ENCODE measurements around the gene PCDHGB4. TPM values are rescaled to one million over a fixed set of nuclear protein-coding genes. Genes with fewer than 3 reads are reported as not detected.

The PCDHGB4 gene
- total and polyA plus RNA-seq, 2 experiments from 2014 or later, result 5.0 to 6.8 TPM

GRCh38 chr5:141434006-141434405 is 46.5 kb downstream of the PCDHGB4 start:
- Histone ChIP-seq H3K9me2 (ENCODE audit: insufficient read depth) (no peaks in the 10 kb centered on the region), H3K9me3 (ENCODE audit: low read depth) (no peaks in the 10 kb centered on the region), H3K4me3 (0 out of 2 replicates have a peak overlapping the region, but pooled peaks have one; percentile 23), H3K36me3 (ENCODE audit: low read depth) (no peaks in the 10 kb centered on the region), H3K4me2 (ENCODE audit: unreplicated experiment) (peak overlapping the region; percentile 59), H3K79me2 (ENCODE audit: insufficient read depth) (peaks cover 52% of the 10 kb centered on the region), H3K9ac (no peak overlapping the region), H2AFZ (no peak overlapping the region), H3K27ac (peak overlapping the region; percentile 8; the same call in 1 of the 2 replicates), H3K27me3 (replicated peaks; ENCODE audit: insufficient read depth) (no peaks in the 10 kb centered on the region), H4K20me1 (ENCODE audit: insufficient read depth) (no peaks in the 10 kb centered on the region), H3K4me1 (ENCODE audit: insufficient read depth) (peaks cover 29% of the 10 kb centered on the region), H3F3A (ENCODE audit: insufficient read depth) (peaks cover 20% of the 10 kb centered on the region)
- TF ChIP-seq EZH2phosphoT487 (IDR thresholded peaks at IDR 0.05; ENCODE audit: insufficient read depth, low read depth) (no peak), EZH2 (IDR thresholded peaks at IDR 0.05; ENCODE audit: insufficient read depth, poor library complexity, severe bottlenecking) (no peak)
- DNase-seq, result peak; percentile 71
- WGBS, 2 experiments (ENCODE audit: low coverage in 1 of 2, low lambda C conversion rate in 2 of 2, missing lambda C conversion rate in 2 of 2), result 52 to 54% methylated on average over 2 of the region's 2 CpGs
- in situ Hi-C loops (cut with MboI), result no loop called here

GRCh38 chr5:141437221-141437620 is 49.7 kb downstream of the PCDHGB4 start:
- in situ Hi-C loops (cut with MboI), result no loop called here
- H3K9me3 ChIP-seq (ENCODE audit: low read depth), result no peaks in the 10 kb centered on the region
- H3K9me2 ChIP-seq (ENCODE audit: insufficient read depth), result no peaks in the 10 kb centered on the region
- peak overlapping the region; percentile 46 for H3K4me2 ChIP-seq (ENCODE audit: unreplicated experiment)
- H3K79me2 ChIP-seq (ENCODE audit: insufficient read depth), result peaks cover 67% of the 10 kb centered on the region
- TF ChIP-seq EZH2phosphoT487 (IDR thresholded peaks at IDR 0.05; ENCODE audit: insufficient read depth, low read depth) (no peak), EZH2 (IDR thresholded peaks at IDR 0.05; ENCODE audit: insufficient read depth, poor library complexity, severe bottlenecking) (no peak)
- peaks cover 20% of the 10 kb centered on the region for H3F3A ChIP-seq (ENCODE audit: insufficient read depth)
- H3K4me1 ChIP-seq (ENCODE audit: insufficient read depth), result peaks cover 36% of the 10 kb centered on the region
- peak overlapping the region; percentile 39 for H3K27ac ChIP-seq
- no peaks in the 10 kb centered on the region for H4K20me1 ChIP-seq (ENCODE audit: insufficient read depth)
- 26 to 31% methylated on average over 2 of the region's 2 CpGs for WGBS, 2 experiments (ENCODE audit: low coverage in 1 of 2, low lambda C conversion rate in 2 of 2, missing lambda C conversion rate in 2 of 2)
- peak overlapping the region; percentile 19 for H3K4me3 ChIP-seq
- H3K9ac ChIP-seq, result no peak overlapping the region
- DNase-seq, result peak; percentile 69
- no peaks in the 10 kb centered on the region for H3K27me3 ChIP-seq (replicated peaks; ENCODE audit: insufficient read depth)
- H2AFZ ChIP-seq, result no peak overlapping the region
- no peaks in the 10 kb centered on the region for H3K36me3 ChIP-seq (ENCODE audit: low read depth)

GRCh38 chr5:141439411-141440141 is 52.1 kb downstream of the PCDHGB4 start:
- H3K27me3 ChIP-seq (replicated peaks; ENCODE audit: insufficient read depth), result no peaks in the 10 kb centered on the region
- H3F3A ChIP-seq (ENCODE audit: insufficient read depth), result peaks cover 12% of the 10 kb centered on the region; the same call in 1 of the 2 replicates
- TF ChIP-seq EZH2phosphoT487 (IDR thresholded peaks at IDR 0.05; ENCODE audit: insufficient read depth, low read depth) (no peak), EZH2 (IDR thresholded peaks at IDR 0.05; ENCODE audit: insufficient read depth, poor library complexity, severe bottlenecking) (no peak)
- no peak overlapping the region for H2AFZ ChIP-seq
- no peaks in the 10 kb centered on the region for H3K9me3 ChIP-seq (ENCODE audit: low read depth)
- peaks cover 24% of the 10 kb centered on the region for H3K4me1 ChIP-seq (ENCODE audit: insufficient read depth)
- H3K79me2 ChIP-seq (ENCODE audit: insufficient read depth), result peaks cover 79% of the 10 kb centered on the region
- peak overlapping the region; percentile 13 for H3K4me2 ChIP-seq (ENCODE audit: unreplicated experiment)
- H3K4me3 ChIP-seq, result no peak overlapping the region
- no peaks in the 10 kb centered on the region for H4K20me1 ChIP-seq (ENCODE audit: insufficient read depth)
- peak overlapping the region; percentile 9 for H3K27ac ChIP-seq
- H3K9me2 ChIP-seq (ENCODE audit: insufficient read depth), result no peaks in the 10 kb centered on the region
- 33 to 34% methylated on average over 10 of the region's 10 CpGs for WGBS, 2 experiments (ENCODE audit: low coverage in 1 of 2, low lambda C conversion rate in 2 of 2, missing lambda C conversion rate in 2 of 2)
- peak; percentile 62 for DNase-seq
- H3K9ac ChIP-seq, result no peak overlapping the region
- no peaks in the 10 kb centered on the region for H3K36me3 ChIP-seq (ENCODE audit: low read depth)
- in situ Hi-C loops (cut with MboI), result no loop called here

Other genes starting within 250 kb of the PCDHGB4 start
Only the 30 nearest of the 37 such genes appear.
- gene PCDHB9, start 200.5 kb upstream of the PCDHGB4 start, total RNA-seq (2014; rRNA removed; shearing (Covaris generic)), result 1.5 and 2.5 TPM in 2 replicates
- gene PCDHB9, start 200.5 kb upstream of the PCDHGB4 start, polyA plus RNA-seq (2016; fragmentation: Nextera tagmentation; extraction: Ambion mirVana), result 1.3 and 1.9 TPM in 2 replicates
- 1.3 and 2.9 TPM in 2 replicates for gene PCDHB10, start 195.3 kb upstream of the PCDHGB4 start, total RNA-seq (2014; rRNA removed; shearing (Covaris generic))
- 0.86 and 1.3 TPM in 2 replicates for gene PCDHB10, start 195.3 kb upstream of the PCDHGB4 start, polyA plus RNA-seq (2016; fragmentation: Nextera tagmentation; extraction: Ambion mirVana)
- gene PCDHB11, start 188.1 kb upstream of the PCDHGB4 start, total RNA-seq (2014; rRNA removed; shearing (Covaris generic)), result 0.38 and 1.2 TPM in 2 replicates
- 1.1 TPM in 2 replicates for gene PCDHB11, start 188.1 kb upstream of the PCDHGB4 start, polyA plus RNA-seq (2016; fragmentation: Nextera tagmentation; extraction: Ambion mirVana)
- gene PCDHB12, start 179.0 kb upstream of the PCDHGB4 start, total RNA-seq (2014; rRNA removed; shearing (Covaris generic)), result 0.43 and 2.9 TPM in 2 replicates
- gene PCDHB12, start 179.0 kb upstream of the PCDHGB4 start, polyA plus RNA-seq (2016; fragmentation: Nextera tagmentation; extraction: Ambion mirVana), result 0.48 and 0.53 TPM in 2 replicates
- 2.8 and 3.3 TPM in 2 replicates for gene PCDHB13, start 173.8 kb upstream of the PCDHGB4 start, total RNA-seq (2014; rRNA removed; shearing (Covaris generic))
- gene PCDHB13, start 173.8 kb upstream of the PCDHGB4 start, polyA plus RNA-seq (2016; fragmentation: Nextera tagmentation; extraction: Ambion mirVana), result 1.6 and 2.0 TPM in 2 replicates
- 2.1 and 4.3 TPM in 2 replicates for gene PCDHB14, start 164.4 kb upstream of the PCDHGB4 start, total RNA-seq (2014; rRNA removed; shearing (Covaris generic))
- 1.7 and 2.1 TPM in 2 replicates for gene PCDHB14, start 164.4 kb upstream of the PCDHGB4 start, polyA plus RNA-seq (2016; fragmentation: Nextera tagmentation; extraction: Ambion mirVana)
- 2.7 and 2.8 TPM in 2 replicates for gene PCDHB15, start 142.3 kb upstream of the PCDHGB4 start, total RNA-seq (2014; rRNA removed; shearing (Covaris generic))
- 1.5 and 1.9 TPM in 2 replicates for gene PCDHB15, start 142.3 kb upstream of the PCDHGB4 start, polyA plus RNA-seq (2016; fragmentation: Nextera tagmentation; extraction: Ambion mirVana)
- not detected in 2 replicates for gene SLC25A2, start 83.6 kb upstream of the PCDHGB4 start, total RNA-seq (2014; rRNA removed; shearing (Covaris generic))
- gene SLC25A2, start 83.6 kb upstream of the PCDHGB4 start, polyA plus RNA-seq (2016; fragmentation: Nextera tagmentation; extraction: Ambion mirVana), result not detected in 2 replicates
- gene TAF7, start 66.9 kb upstream of the PCDHGB4 start, total RNA-seq (2014; rRNA removed; shearing (Covaris generic)), result 65.0 and 65.9 TPM in 2 replicates
- gene TAF7, start 66.9 kb upstream of the PCDHGB4 start, polyA plus RNA-seq (2016; fragmentation: Nextera tagmentation; extraction: Ambion mirVana), result 104 and 114 TPM in 2 replicates
- 0.38 and 1.8 TPM in 2 replicates for gene PCDHGA1, start 57.2 kb upstream of the PCDHGB4 start, total RNA-seq (2014; rRNA removed; shearing (Covaris generic))
- gene PCDHGA1, start 57.2 kb upstream of the PCDHGB4 start, polyA plus RNA-seq (2016; fragmentation: Nextera tagmentation; extraction: Ambion mirVana), result 0.63 and 0.72 TPM in 2 replicates
- gene PCDHGA2, start 48.9 kb upstream of the PCDHGB4 start, total RNA-seq (2014; rRNA removed; shearing (Covaris generic)), result 6.3 and 7.3 TPM in 2 replicates
- gene PCDHGA2, start 48.9 kb upstream of the PCDHGB4 start, polyA plus RNA-seq (2016; fragmentation: Nextera tagmentation; extraction: Ambion mirVana), result 4.3 and 5.3 TPM in 2 replicates
- 7.5 and 7.6 TPM in 2 replicates for gene PCDHGA3, start 43.9 kb upstream of the PCDHGB4 start, total RNA-seq (2014; rRNA removed; shearing (Covaris generic))
- 4.0 and 5.4 TPM in 2 replicates for gene PCDHGA3, start 43.9 kb upstream of the PCDHGB4 start, polyA plus RNA-seq (2016; fragmentation: Nextera tagmentation; extraction: Ambion mirVana)
- gene PCDHGB1, start 37.6 kb upstream of the PCDHGB4 start, total RNA-seq (2014; rRNA removed; shearing (Covaris generic)), result 0.25 and 0.86 TPM in 2 replicates
- 0.16 and 0.19 TPM in 2 replicates for gene PCDHGB1, start 37.6 kb upstream of the PCDHGB4 start, polyA plus RNA-seq (2016; fragmentation: Nextera tagmentation; extraction: Ambion mirVana)
- gene PCDHGA4, start 32.7 kb upstream of the PCDHGB4 start, total RNA-seq (2014; rRNA removed; shearing (Covaris generic)), result 10.8 and 13.9 TPM in 2 replicates
- gene PCDHGA4, start 32.7 kb upstream of the PCDHGB4 start, polyA plus RNA-seq (2016; fragmentation: Nextera tagmentation; extraction: Ambion mirVana), result 8.1 and 8.6 TPM in 2 replicates
- gene PCDHGB2, start 27.7 kb upstream of the PCDHGB4 start, total RNA-seq (2014; rRNA removed; shearing (Covaris generic)), result 2.2 and 2.5 TPM in 2 replicates
- 0.76 and 0.94 TPM in 2 replicates for gene PCDHGB2, start 27.7 kb upstream of the PCDHGB4 start, polyA plus RNA-seq (2016; fragmentation: Nextera tagmentation; extraction: Ambion mirVana)
- 0.86 and 1.3 TPM in 2 replicates for gene PCDHGA5, start 23.5 kb upstream of the PCDHGB4 start, total RNA-seq (2014; rRNA removed; shearing (Covaris generic))
- gene PCDHGA5, start 23.5 kb upstream of the PCDHGB4 start, polyA plus RNA-seq (2016; fragmentation: Nextera tagmentation; extraction: Ambion mirVana), result 0.24 and 0.35 TPM in 2 replicates
- 2.8 and 4.0 TPM in 2 replicates for gene PCDHGB3, start 17.5 kb upstream of the PCDHGB4 start, total RNA-seq (2014; rRNA removed; shearing (Covaris generic))
- 0.95 and 1.2 TPM in 2 replicates for gene PCDHGB3, start 17.5 kb upstream of the PCDHGB4 start, polyA plus RNA-seq (2016; fragmentation: Nextera tagmentation; extraction: Ambion mirVana)
- gene PCDHGA6, start 13.8 kb upstream of the PCDHGB4 start, total RNA-seq (2014; rRNA removed; shearing (Covaris generic)), result 5.4 and 5.8 TPM in 2 replicates
- gene PCDHGA6, start 13.8 kb upstream of the PCDHGB4 start, polyA plus RNA-seq (2016; fragmentation: Nextera tagmentation; extraction: Ambion mirVana), result 2.1 and 2.6 TPM in 2 replicates
- gene PCDHGA7, start 5.0 kb upstream of the PCDHGB4 start, total RNA-seq (2014; rRNA removed; shearing (Covaris generic)), result 0.43 and 1.6 TPM in 2 replicates
- 0.84 and 1.1 TPM in 2 replicates for gene PCDHGA7, start 5.0 kb upstream of the PCDHGB4 start, polyA plus RNA-seq (2016; fragmentation: Nextera tagmentation; extraction: Ambion mirVana)
- gene PCDHGA8, start 4.9 kb downstream of the PCDHGB4 start, total RNA-seq (2014; rRNA removed; shearing (Covaris generic)), result 0.86 and 1.5 TPM in 2 replicates
- 0.25 and 0.69 TPM in 2 replicates for gene PCDHGA8, start 4.9 kb downstream of the PCDHGB4 start, polyA plus RNA-seq (2016; fragmentation: Nextera tagmentation; extraction: Ambion mirVana)
- gene PCDHGB5, start 10.2 kb downstream of the PCDHGB4 start, total RNA-seq (2014; rRNA removed; shearing (Covaris generic)), result 13.2 and 14.9 TPM in 2 replicates
- gene PCDHGB5, start 10.2 kb downstream of the PCDHGB4 start, polyA plus RNA-seq (2016; fragmentation: Nextera tagmentation; extraction: Ambion mirVana), result 15.0 and 15.7 TPM in 2 replicates
- gene PCDHGA9, start 15.1 kb downstream of the PCDHGB4 start, total RNA-seq (2014; rRNA removed; shearing (Covaris generic)), result 2.6 and 2.9 TPM in 2 replicates
- 0.61 and 0.71 TPM in 2 replicates for gene PCDHGA9, start 15.1 kb downstream of the PCDHGB4 start, polyA plus RNA-seq (2016; fragmentation: Nextera tagmentation; extraction: Ambion mirVana)
- 1.9 and 4.3 TPM in 2 replicates for gene PCDHGB6, start 20.3 kb downstream of the PCDHGB4 start, total RNA-seq (2014; rRNA removed; shearing (Covaris generic))
- gene PCDHGB6, start 20.3 kb downstream of the PCDHGB4 start, polyA plus RNA-seq (2016; fragmentation: Nextera tagmentation; extraction: Ambion mirVana), result 3.0 and 3.2 TPM in 2 replicates
- gene PCDHGA10, start 25.3 kb downstream of the PCDHGB4 start, total RNA-seq (2014; rRNA removed; shearing (Covaris generic)), result 10.4 and 11.1 TPM in 2 replicates
- 4.6 and 5.4 TPM in 2 replicates for gene PCDHGA10, start 25.3 kb downstream of the PCDHGB4 start, polyA plus RNA-seq (2016; fragmentation: Nextera tagmentation; extraction: Ambion mirVana)
- gene PCDHGB7, start 30.0 kb downstream of the PCDHGB4 start, total RNA-seq (2014; rRNA removed; shearing (Covaris generic)), result 14.2 and 14.8 TPM in 2 replicates
- 12.7 and 13.2 TPM in 2 replicates for gene PCDHGB7, start 30.0 kb downstream of the PCDHGB4 start, polyA plus RNA-seq (2016; fragmentation: Nextera tagmentation; extraction: Ambion mirVana)
- 21.7 and 25.3 TPM in 2 replicates for gene PCDHGA11, start 33.4 kb downstream of the PCDHGB4 start, total RNA-seq (2014; rRNA removed; shearing (Covaris generic))
- 15.3 and 18.1 TPM in 2 replicates for gene PCDHGA11, start 33.4 kb downstream of the PCDHGB4 start, polyA plus RNA-seq (2016; fragmentation: Nextera tagmentation; extraction: Ambion mirVana)
- 8.6 and 10.9 TPM in 2 replicates for gene PCDHGA12, start 42.8 kb downstream of the PCDHGB4 start, total RNA-seq (2014; rRNA removed; shearing (Covaris generic))
- gene PCDHGA12, start 42.8 kb downstream of the PCDHGB4 start, polyA plus RNA-seq (2016; fragmentation: Nextera tagmentation; extraction: Ambion mirVana), result 6.7 and 8.5 TPM in 2 replicates
- gene PCDHGC3, start 88.3 kb downstream of the PCDHGB4 start, total RNA-seq (2014; rRNA removed; shearing (Covaris generic)), result 44.6 and 53.1 TPM in 2 replicates
- 74.4 and 77.4 TPM in 2 replicates for gene PCDHGC3, start 88.3 kb downstream of the PCDHGB4 start, polyA plus RNA-seq (2016; fragmentation: Nextera tagmentation; extraction: Ambion mirVana)
- 0.38 and 0.54 TPM in 2 replicates for gene PCDHGC4, start 97.3 kb downstream of the PCDHGB4 start, total RNA-seq (2014; rRNA removed; shearing (Covaris generic))
- gene PCDHGC4, start 97.3 kb downstream of the PCDHGB4 start, polyA plus RNA-seq (2016; fragmentation: Nextera tagmentation; extraction: Ambion mirVana), result 0.11 and 0.16 TPM in 2 replicates
- 2.2 and 3.2 TPM in 2 replicates for gene PCDHGC5, start 101.4 kb downstream of the PCDHGB4 start, total RNA-seq (2014; rRNA removed; shearing (Covaris generic))
- gene PCDHGC5, start 101.4 kb downstream of the PCDHGB4 start, polyA plus RNA-seq (2016; fragmentation: Nextera tagmentation; extraction: Ambion mirVana), result 1.8 and 2.5 TPM in 2 replicates

All from GM23248 (cell line).